Upper lobe of left lung (tissue), 4 donors: ENCODE data around the gene FAM81A.

Experiments
- CTCF ChIP-seq, 6 experiments: fragments of 450-650 bp in 4 of 6; fragments of 200-600 bp in 2 of 6; sonication (generic) in 2 of 6; IDR thresholded peaks; one replicate each; pipeline ENCODE4 v1.5.1; 2016 to 2019; ENCODE audit warnings: antibody characterized with exemption in 6 of 6
- POLR2A ChIP-seq, 4 donors: fragments of 450-650 bp; IDR thresholded peaks; one replicate each; pipeline ENCODE4 v1.5.1; 2016 to 2017; ENCODE audit warnings: antibody characterized with exemption in 4 of 4, mild to moderate bottlenecking in 2 of 4
- POLR2AphosphoS5 ChIP-seq, 2 donors: sonication (generic); formaldehyde crosslinking; IDR thresholded peaks; one replicate each; pipeline ENCODE4 v1.5.1; 2017; ENCODE audit warnings: antibody characterized with exemption in 2 of 2

GRCh38 chr15:59413577-59413976 lies 24.4 kb upstream of the FAM81A start:
- TF ChIP-seq POLR2A (IDR thresholded peaks at IDR 0.05) = no peak
- no peak for TF ChIP-seq CTCF (IDR thresholded peaks at IDR 0.05)
- no peak for TF ChIP-seq POLR2AphosphoS5 (IDR thresholded peaks at IDR 0.05)
